Loucy (cell line): ENCODE data around the gene MAPT.

Experiments
- EZH2phosphoT487 ChIP-seq: fragments of 200-600 bp; IDR thresholded peaks from 2 replicates; pipeline ENCODE4 v1.6.1; 2018; ENCODE audit warnings: antibody characterized with exemption, mild to moderate bottlenecking, moderate library complexity, borderline replicate concordance
- TF ChIP-seq, protein P1 (sequence below): fragments of 200-600 bp; sonication (generic); conservative IDR thresholded peaks from 2 replicates; pipeline ENCODE4 v1.5.1; 2014; ENCODE audit warnings: mild to moderate bottlenecking, antibody characterized with exemption, low read length

- no peak for TF ChIP-seq EZH2phosphoT487
- TF ChIP-seq, protein P1, sequence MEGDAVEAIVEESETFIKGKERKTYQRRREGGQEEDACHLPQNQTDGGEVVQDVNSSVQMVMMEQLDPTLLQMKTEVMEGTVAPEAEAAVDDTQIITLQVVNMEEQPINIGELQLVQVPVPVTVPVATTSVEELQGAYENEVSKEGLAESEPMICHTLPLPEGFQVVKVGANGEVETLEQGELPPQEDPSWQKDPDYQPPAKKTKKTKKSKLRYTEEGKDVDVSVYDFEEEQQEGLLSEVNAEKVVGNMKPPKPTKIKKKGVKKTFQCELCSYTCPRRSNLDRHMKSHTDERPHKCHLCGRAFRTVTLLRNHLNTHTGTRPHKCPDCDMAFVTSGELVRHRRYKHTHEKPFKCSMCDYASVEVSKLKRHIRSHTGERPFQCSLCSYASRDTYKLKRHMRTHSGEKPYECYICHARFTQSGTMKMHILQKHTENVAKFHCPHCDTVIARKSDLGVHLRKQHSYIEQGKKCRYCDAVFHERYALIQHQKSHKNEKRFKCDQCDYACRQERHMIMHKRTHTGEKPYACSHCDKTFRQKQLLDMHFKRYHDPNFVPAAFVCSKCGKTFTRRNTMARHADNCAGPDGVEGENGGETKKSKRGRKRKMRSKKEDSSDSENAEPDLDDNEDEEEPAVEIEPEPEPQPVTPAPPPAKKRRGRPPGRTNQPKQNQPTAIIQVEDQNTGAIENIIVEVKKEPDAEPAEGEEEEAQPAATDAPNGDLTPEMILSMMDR: no peak
Measured at GRCh38 chr17:45981306-45981705, 87.0 kb downstream of the MAPT start.
